Fibroblast of lung (primary cell): ENCODE results near the gene PLA2G4B.

Source experiments
- EZH2 ChIP-seq: IDR thresholded peaks from 2 replicates; pipeline ENCODE4 v1.5.1; 2012; ENCODE audit warnings: low read length, control low read depth, mild to moderate bottlenecking; ENCODE audit errors: missing control alignments
- TF ChIP-seq, protein P1 (sequence below), 2 donors: IDR thresholded peaks in 1 of 2; conservative IDR thresholded peaks in 1 of 2; 1 replicate in 1 of 2; 2 replicates in 1 of 2; pipeline ENCODE4 v1.5.1; 2011 to 2012; ENCODE audit warnings: low read length in 2 of 2, control low read depth in 1 of 2, inconsistent platforms in 1 of 2, low read depth in 1 of 2, mild to moderate bottlenecking in 1 of 2

DNA sequence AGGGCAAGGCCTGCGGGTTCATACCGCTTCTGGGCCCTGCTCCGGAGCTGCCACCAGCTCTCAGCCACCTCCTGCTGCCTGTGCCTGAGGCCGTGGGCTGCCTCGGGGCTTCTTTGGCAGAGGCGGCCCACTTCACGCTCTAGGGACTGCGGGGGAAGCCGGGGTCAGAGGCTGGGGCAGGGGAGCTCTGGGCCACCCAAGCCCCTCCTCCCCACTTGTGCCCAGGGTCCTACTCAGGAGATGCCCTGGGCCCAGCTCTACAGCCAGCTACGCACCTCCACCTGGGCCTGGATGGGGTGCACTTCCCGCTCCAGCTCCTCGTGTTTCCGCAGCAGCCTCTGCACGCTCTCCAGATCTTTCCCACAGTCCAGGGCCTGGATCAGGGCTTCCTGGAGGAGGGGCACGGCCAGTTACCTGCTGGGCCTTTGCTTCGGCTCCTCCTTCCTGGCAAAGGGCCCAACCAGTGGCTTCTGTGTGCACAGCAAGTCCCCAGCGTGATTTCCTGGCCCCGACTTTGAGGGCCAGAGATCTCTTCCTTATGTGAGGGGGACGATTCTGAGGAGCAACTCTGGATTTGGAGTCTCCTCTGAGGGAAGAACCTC is 24.0 kb downstream of the PLA2G4B start:
- TF ChIP-seq, protein P1, sequence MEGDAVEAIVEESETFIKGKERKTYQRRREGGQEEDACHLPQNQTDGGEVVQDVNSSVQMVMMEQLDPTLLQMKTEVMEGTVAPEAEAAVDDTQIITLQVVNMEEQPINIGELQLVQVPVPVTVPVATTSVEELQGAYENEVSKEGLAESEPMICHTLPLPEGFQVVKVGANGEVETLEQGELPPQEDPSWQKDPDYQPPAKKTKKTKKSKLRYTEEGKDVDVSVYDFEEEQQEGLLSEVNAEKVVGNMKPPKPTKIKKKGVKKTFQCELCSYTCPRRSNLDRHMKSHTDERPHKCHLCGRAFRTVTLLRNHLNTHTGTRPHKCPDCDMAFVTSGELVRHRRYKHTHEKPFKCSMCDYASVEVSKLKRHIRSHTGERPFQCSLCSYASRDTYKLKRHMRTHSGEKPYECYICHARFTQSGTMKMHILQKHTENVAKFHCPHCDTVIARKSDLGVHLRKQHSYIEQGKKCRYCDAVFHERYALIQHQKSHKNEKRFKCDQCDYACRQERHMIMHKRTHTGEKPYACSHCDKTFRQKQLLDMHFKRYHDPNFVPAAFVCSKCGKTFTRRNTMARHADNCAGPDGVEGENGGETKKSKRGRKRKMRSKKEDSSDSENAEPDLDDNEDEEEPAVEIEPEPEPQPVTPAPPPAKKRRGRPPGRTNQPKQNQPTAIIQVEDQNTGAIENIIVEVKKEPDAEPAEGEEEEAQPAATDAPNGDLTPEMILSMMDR (conservative IDR thresholded peaks at IDR 0.05 in 1 of 2, IDR thresholded peaks at IDR 0.05 in 1 of 2; ENCODE audit: low read depth in 1 of 2, low read length in 2 of 2): no peak
- TF ChIP-seq EZH2: no peak
